OCI-LY1 (cell line): ENCODE results near the gene FAT1.

ENCODE experiments used
- H2AFZ ChIP-seq: fragments of 200-600 bp; sonication (generic), shearing (Covaris generic); 2 replicates; pipeline ENCODE4 v1.6.0; 2014; ENCODE audit warnings: antibody characterized with exemption, mild to moderate bottlenecking, low read length
- H3F3A ChIP-seq: fragments of 200-600 bp; sonication (generic), shearing (Covaris generic); 2 replicates; pipeline ENCODE4 v1.6.0; 2014; ENCODE audit warnings: mild to moderate bottlenecking, antibody characterized with exemption, low read length, moderate library complexity; ENCODE audit not compliant: insufficient read depth
- H3K27ac ChIP-seq: fragments of 200-600 bp; sonication (generic); 2 replicates; pipeline ENCODE4 v1.5.1; 2014; ENCODE audit warnings: low read length, mixed run types, mild to moderate bottlenecking, low read depth; ENCODE audit not compliant: poor library complexity, severe bottlenecking
- H3K27me3 ChIP-seq: fragments of 200-600 bp; sonication (generic); 2 replicates; pipeline ENCODE4 v1.6.0; 2014; ENCODE audit warnings: antibody characterized with exemption, mild to moderate bottlenecking, low read length, moderate library complexity; ENCODE audit not compliant: insufficient read depth
- H3K36me3 ChIP-seq: fragments of 200-600 bp; sonication (generic); 2 replicates; pipeline ENCODE4 v1.6.1; 2014; ENCODE audit warnings: mild to moderate bottlenecking, antibody characterized with exemption, low read length, moderate library complexity, mixed read lengths; ENCODE audit not compliant: insufficient read depth
- H3K4me1 ChIP-seq: fragments of 200-600 bp; sonication (generic); 2 replicates; pipeline ENCODE4 v1.5.1; 2014; ENCODE audit warnings: mild to moderate bottlenecking, low read length, moderate library complexity; ENCODE audit not compliant: insufficient read depth, severe bottlenecking
- H3K4me2 ChIP-seq: fragments of 200-600 bp; sonication (generic), shearing (Covaris generic); 2 replicates; pipeline ENCODE4 v1.6.1; 2014; ENCODE audit warnings: low read length
- H3K4me3 ChIP-seq: fragments of 200-600 bp; sonication (generic); 2 replicates; pipeline ENCODE4 v1.5.1; 2014; ENCODE audit warnings: low read length, low read depth, mild to moderate bottlenecking, mixed read lengths; ENCODE audit not compliant: poor library complexity, severe bottlenecking
- H3K79me2 ChIP-seq: fragments of 200-600 bp; shearing (Covaris generic); 2 replicates; pipeline ENCODE4 v1.6.1; 2016; ENCODE audit warnings: mixed run types, low read length, mixed read lengths; ENCODE audit not compliant: insufficient read depth
- H3K9ac ChIP-seq: fragments of 200-600 bp; sonication (generic), shearing (Covaris generic); 2 replicates; pipeline ENCODE4 v1.6.1; 2014; ENCODE audit warnings: mild to moderate bottlenecking, low read length, mixed read lengths
- H3K9me2 ChIP-seq: fragments of 200-600 bp; sonication (generic), shearing (Covaris generic); 2 replicates; pipeline ENCODE4 v1.6.1; 2014; ENCODE audit warnings: low read depth, mild to moderate bottlenecking, low read length, mixed read lengths
- H3K9me3 ChIP-seq: fragments of 200-600 bp; shearing (Covaris generic); 2 replicates; pipeline ENCODE4 v1.6.1; 2014; ENCODE audit warnings: low read length, mixed read lengths
- H4K20me1 ChIP-seq: fragments of 200-600 bp; sonication (generic), shearing (Covaris generic); 2 replicates; pipeline ENCODE4 v1.6.0; 2016; ENCODE audit warnings: mild to moderate bottlenecking, low read length; ENCODE audit not compliant: insufficient read depth
- EZH2 ChIP-seq: fragments of 200-600 bp; sonication (generic), shearing (Covaris generic); IDR thresholded peaks from 2 replicates; pipeline ENCODE4 v1.8.0; 2017; ENCODE audit warnings: borderline replicate concordance, mixed run types, mild to moderate bottlenecking, antibody characterized with exemption, low read length, moderate library complexity, mixed read lengths
- TF ChIP-seq, protein P1 (sequence below): fragments of 200-600 bp; sonication (generic), shearing (Covaris generic); IDR thresholded peaks from 2 replicates; pipeline ENCODE4 v1.5.1; 2017; ENCODE audit warnings: mild to moderate bottlenecking, antibody characterized with exemption, low read length, moderate library complexity, mixed read lengths

FAT1 gene

DNA sequence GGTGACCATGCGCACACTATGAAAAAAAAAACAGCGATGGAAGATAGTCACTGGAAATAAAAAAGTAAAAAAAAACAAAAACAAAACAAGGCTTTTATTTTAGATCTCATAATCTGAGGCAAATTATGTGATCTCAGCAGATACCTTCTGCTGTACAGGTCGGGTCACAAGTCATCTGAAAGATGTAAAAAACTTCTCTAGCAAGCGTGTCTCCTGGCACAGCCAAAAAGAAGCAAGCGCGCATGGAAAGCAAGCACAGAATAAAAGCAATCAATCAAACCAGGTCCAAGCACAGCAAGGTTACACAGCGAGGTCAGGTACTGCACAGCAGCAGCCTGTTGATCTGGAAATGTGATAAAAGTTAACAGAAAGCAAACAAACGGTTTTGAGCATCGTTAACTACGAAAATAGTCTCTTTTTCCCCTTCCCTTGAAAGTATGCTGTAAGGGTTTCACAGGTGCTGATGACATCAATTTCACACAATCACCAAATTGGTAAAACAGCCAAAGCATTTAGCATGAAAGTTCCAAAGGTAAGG, 89.0 kb downstream of the FAT1 start:
- H3K27ac ChIP-seq, result no peak overlapping the region
- H3K79me2 ChIP-seq, result no peaks in the 10 kb centered on the region
- H3K9ac ChIP-seq, result no peak overlapping the region
- H4K20me1 ChIP-seq, result no peaks in the 10 kb centered on the region
- no peaks in the 10 kb centered on the region for H3K9me2 ChIP-seq
- H3F3A ChIP-seq, result no peaks in the 10 kb centered on the region
- H3K4me1 ChIP-seq, result no peaks in the 10 kb centered on the region
- no peaks in the 10 kb centered on the region for H3K36me3 ChIP-seq
- TF ChIP-seq, protein P1, sequence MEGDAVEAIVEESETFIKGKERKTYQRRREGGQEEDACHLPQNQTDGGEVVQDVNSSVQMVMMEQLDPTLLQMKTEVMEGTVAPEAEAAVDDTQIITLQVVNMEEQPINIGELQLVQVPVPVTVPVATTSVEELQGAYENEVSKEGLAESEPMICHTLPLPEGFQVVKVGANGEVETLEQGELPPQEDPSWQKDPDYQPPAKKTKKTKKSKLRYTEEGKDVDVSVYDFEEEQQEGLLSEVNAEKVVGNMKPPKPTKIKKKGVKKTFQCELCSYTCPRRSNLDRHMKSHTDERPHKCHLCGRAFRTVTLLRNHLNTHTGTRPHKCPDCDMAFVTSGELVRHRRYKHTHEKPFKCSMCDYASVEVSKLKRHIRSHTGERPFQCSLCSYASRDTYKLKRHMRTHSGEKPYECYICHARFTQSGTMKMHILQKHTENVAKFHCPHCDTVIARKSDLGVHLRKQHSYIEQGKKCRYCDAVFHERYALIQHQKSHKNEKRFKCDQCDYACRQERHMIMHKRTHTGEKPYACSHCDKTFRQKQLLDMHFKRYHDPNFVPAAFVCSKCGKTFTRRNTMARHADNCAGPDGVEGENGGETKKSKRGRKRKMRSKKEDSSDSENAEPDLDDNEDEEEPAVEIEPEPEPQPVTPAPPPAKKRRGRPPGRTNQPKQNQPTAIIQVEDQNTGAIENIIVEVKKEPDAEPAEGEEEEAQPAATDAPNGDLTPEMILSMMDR, result no peak
- TF ChIP-seq EZH2, result no peak
- H3K9me3 ChIP-seq, result peaks cover 5% of the 10 kb centered on the region; the same call in 1 of the 2 replicates
- H3K4me3 ChIP-seq, result no peak overlapping the region
- no peak overlapping the region for H2AFZ ChIP-seq
- no peaks in the 10 kb centered on the region for H3K27me3 ChIP-seq
- H3K4me2 ChIP-seq, result no peak overlapping the region

DNA sequence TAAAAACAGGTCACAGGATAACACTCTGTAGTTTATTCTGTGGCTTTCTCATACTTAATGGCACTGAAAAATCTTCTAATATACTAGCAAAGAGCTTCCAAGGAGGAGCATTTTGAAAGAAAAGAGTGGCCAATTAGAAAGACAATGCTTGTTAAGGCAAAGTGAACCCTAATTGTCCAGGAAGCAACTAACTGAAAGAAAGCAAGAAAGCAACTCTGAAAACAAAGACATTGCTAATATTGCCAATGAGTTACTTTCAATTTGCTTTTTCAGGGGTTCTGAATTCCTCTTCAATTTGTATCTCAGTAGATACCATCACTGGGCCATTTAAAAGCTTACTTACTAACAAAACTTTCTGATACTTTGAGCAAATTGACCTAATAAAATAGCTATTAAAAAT, 89.8 kb downstream of the FAT1 start:
- H3F3A ChIP-seq, result no peaks in the 10 kb centered on the region
- no peaks in the 10 kb centered on the region for H3K9me2 ChIP-seq
- no peaks in the 10 kb centered on the region for H3K79me2 ChIP-seq
- no peak overlapping the region for H3K27ac ChIP-seq
- no peaks in the 10 kb centered on the region for H3K36me3 ChIP-seq
- H2AFZ ChIP-seq, result no peak overlapping the region
- no peak overlapping the region for H3K4me3 ChIP-seq
- H3K4me2 ChIP-seq, result no peak overlapping the region
- H3K9ac ChIP-seq, result no peak overlapping the region
- peaks cover 5% of the 10 kb centered on the region; the same call in 1 of the 2 replicates for H3K9me3 ChIP-seq
- no peaks in the 10 kb centered on the region for H4K20me1 ChIP-seq
- TF ChIP-seq, protein P1, result no peak
- no peak for TF ChIP-seq EZH2
- H3K4me1 ChIP-seq, result no peaks in the 10 kb centered on the region
- H3K27me3 ChIP-seq, result no peaks in the 10 kb centered on the region

DNA sequence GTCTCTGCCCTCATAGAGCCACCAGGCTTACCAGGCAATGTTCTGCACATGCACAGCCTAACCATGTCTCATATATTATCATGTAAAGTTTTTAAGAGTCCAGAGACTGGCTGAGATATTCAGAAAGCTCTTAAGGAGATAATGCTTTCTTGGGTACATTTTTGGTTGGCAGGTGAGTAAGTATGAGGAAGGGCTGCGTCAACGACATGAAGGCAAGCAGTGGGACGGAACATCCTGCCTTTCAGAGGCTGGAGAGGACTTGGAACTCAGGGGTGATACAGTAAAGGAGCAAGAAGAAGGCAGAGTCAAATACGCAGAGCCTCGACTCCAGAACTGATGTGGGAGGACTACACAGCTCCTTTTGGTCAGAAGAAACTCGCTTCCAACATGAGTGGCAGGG, 93.5 kb downstream of the FAT1 start:
- peaks cover 5% of the 10 kb centered on the region; the same call in 1 of the 2 replicates for H3K9me3 ChIP-seq
- H3K27ac ChIP-seq, result no peak overlapping the region
- H3K9me2 ChIP-seq, result no peaks in the 10 kb centered on the region
- no peaks in the 10 kb centered on the region for H3K79me2 ChIP-seq
- no peak overlapping the region for H3K4me3 ChIP-seq
- no peak overlapping the region for H2AFZ ChIP-seq
- H3F3A ChIP-seq, result no peaks in the 10 kb centered on the region
- no peaks in the 10 kb centered on the region for H3K36me3 ChIP-seq
- no peak overlapping the region for H3K9ac ChIP-seq
- TF ChIP-seq, protein P1, result no peak
- TF ChIP-seq EZH2, result no peak
- peaks cover 4% of the 10 kb centered on the region for H3K4me1 ChIP-seq
- no peak overlapping the region for H3K4me2 ChIP-seq
- no peaks in the 10 kb centered on the region for H3K27me3 ChIP-seq
- H4K20me1 ChIP-seq, result no peaks in the 10 kb centered on the region
